Mesendoderm (in vitro differentiated cells): Measurements from ENCODE around the gene TLR7.

Source experiments
- DNase-seq: peaks from one replicate; pipeline ENCODE4 v3.0.0; 2013
- H2AK5ac ChIP-seq: 2 replicates; pipeline ENCODE4 v1.6.1; 2013; ENCODE audit warnings: low read length, inconsistent platforms
- H2BK120ac ChIP-seq: 2 replicates; pipeline ENCODE4 v1.6.1; 2013; ENCODE audit warnings: low read depth, mild to moderate bottlenecking, low read length, moderate library complexity, mixed read lengths
- H2BK15ac ChIP-seq: replicated peaks from 2 replicates; pipeline ENCODE4 v1.6.1; 2013; ENCODE audit warnings: low read depth, mild to moderate bottlenecking, moderate library complexity
- H2BK5ac ChIP-seq: 2 replicates; pipeline ENCODE4 v1.6.1; 2013; ENCODE audit warnings: low read length, inconsistent platforms
- H3K18ac ChIP-seq: 2 replicates; pipeline ENCODE4 v1.6.1; 2013; ENCODE audit warnings: mild to moderate bottlenecking, low read length, mixed read lengths
- H3K23ac ChIP-seq: one replicate; pipeline ENCODE4 v1.6.1; 2013; ENCODE audit warnings: low read length
- H3K27ac ChIP-seq: 2 replicates; pipeline ENCODE4 v1.5.1; 2013; ENCODE audit warnings: low read depth, mild to moderate bottlenecking, inconsistent platforms, low read length, moderate library complexity
- H3K27me3 ChIP-seq: 2 replicates; pipeline ENCODE4 v1.6.1; 2013; ENCODE audit warnings: low read length, control low read depth, mild to moderate bottlenecking, inconsistent platforms; ENCODE audit not compliant: insufficient read depth, poor library complexity
- H3K36me3 ChIP-seq: 2 replicates; pipeline ENCODE4 v1.6.1; 2013; ENCODE audit warnings: low read length, inconsistent platforms; ENCODE audit not compliant: control insufficient read depth, insufficient read depth
- H3K4ac ChIP-seq: one replicate; pipeline ENCODE4 v1.6.1; 2013; ENCODE audit warnings: low read depth, mild to moderate bottlenecking, low read length, moderate library complexity
- H3K4me1 ChIP-seq: 2 replicates; pipeline ENCODE4 v1.6.1; 2013; ENCODE audit warnings: low read depth, low read length, inconsistent platforms; ENCODE audit not compliant: control insufficient read depth
- H3K4me2 ChIP-seq: 2 replicates; pipeline ENCODE4 v1.6.1; 2013; ENCODE audit warnings: low read length
- H3K4me3 ChIP-seq: 2 replicates; pipeline ENCODE4 v1.5.1; 2013; ENCODE audit warnings: mild to moderate bottlenecking, low read length
- H3K56ac ChIP-seq: one replicate; pipeline ENCODE4 v1.6.1; 2013; ENCODE audit warnings: low read length
- H3K79me1 ChIP-seq: 2 replicates; pipeline ENCODE4 v1.6.1; 2013; ENCODE audit warnings: low read length, inconsistent platforms
- H3K79me2 ChIP-seq: 2 replicates; pipeline ENCODE4 v1.6.1; 2013; ENCODE audit warnings: mild to moderate bottlenecking, low read length; ENCODE audit not compliant: control insufficient read depth, insufficient read depth
- H3K9ac ChIP-seq: 2 replicates; pipeline ENCODE4 v1.6.1; 2013; ENCODE audit warnings: low read length, inconsistent platforms
- H4K5ac ChIP-seq: one replicate; pipeline ENCODE4 v1.6.1; 2013; ENCODE audit warnings: low read length
- H4K8ac ChIP-seq: one replicate; pipeline ENCODE4 v1.6.1; 2013; ENCODE audit warnings: low read depth, mild to moderate bottlenecking, control low read depth, low read length, moderate library complexity
- WGBS: extraction: QIAGEN DNeasy Blood & Tissue Kit; methylation state at CpG from one replicate; pipeline ENCODE4 v1.1.7; 2013; ENCODE audit warnings: low lambda C conversion rate, missing lambda C conversion rate; ENCODE audit not compliant: insufficient coverage; ENCODE audit errors: extremely low coverage; 5-methylcytosine and 5-hydroxymethylcytosine counted together

Gene TLR7

GRCh38 chrX:12910423-12911121 lies 43.7 kb downstream of the TLR7 start:
- Histone ChIP-seq H3K27ac (no peak overlapping the region), H3K18ac (no peak overlapping the region), H4K5ac (no peak overlapping the region), H4K8ac (no peak overlapping the region), H3K79me2 (no peaks in the 10 kb centered on the region), H2BK5ac (no peak overlapping the region), H3K4me2 (no peak overlapping the region), H3K4me1 (no peaks in the 10 kb centered on the region), H2BK15ac (no peak overlapping the region), H3K79me1 (no peaks in the 10 kb centered on the region), H3K23ac (no peak overlapping the region), H3K4ac (no peak overlapping the region), H3K27me3 (no peaks in the 10 kb centered on the region), H3K4me3 (no peak overlapping the region), H3K56ac (no peak overlapping the region), H3K9ac (no peak overlapping the region), H3K36me3 (no peaks in the 10 kb centered on the region), H2BK120ac (no peak overlapping the region), H2AK5ac (no peak overlapping the region)
- WGBS = no CpG with 5 or more reads among the region's 10 CpGs
- DNase-seq = no peak

GRCh38 chrX:12911122-12911470 lies 44.2 kb downstream of the TLR7 start:
- no peak overlapping the region for H3K18ac ChIP-seq
- H3K4me2 ChIP-seq = no peak overlapping the region
- H3K23ac ChIP-seq = no peak overlapping the region
- no peak overlapping the region for H3K9ac ChIP-seq
- DNase-seq = no peak
- no peak overlapping the region for H3K4ac ChIP-seq
- no peaks in the 10 kb centered on the region for H3K4me1 ChIP-seq
- no CpG with 5 or more reads among the region's 2 CpGs for WGBS
- no peak overlapping the region for H3K4me3 ChIP-seq
- H2BK15ac ChIP-seq = no peak overlapping the region
- H4K5ac ChIP-seq = no peak overlapping the region
- H3K56ac ChIP-seq = no peak overlapping the region
- H4K8ac ChIP-seq = no peak overlapping the region
- no peaks in the 10 kb centered on the region for H3K27me3 ChIP-seq
- H3K79me1 ChIP-seq = no peaks in the 10 kb centered on the region
- H3K27ac ChIP-seq = no peak overlapping the region
- H2BK120ac ChIP-seq = no peak overlapping the region
- H3K36me3 ChIP-seq = no peaks in the 10 kb centered on the region
- no peak overlapping the region for H2AK5ac ChIP-seq
- H2BK5ac ChIP-seq = no peak overlapping the region
- H3K79me2 ChIP-seq = no peaks in the 10 kb centered on the region

GRCh38 chrX:12912791-12913482 lies 46.1 kb downstream of the TLR7 start:
- H2BK15ac ChIP-seq = no peak overlapping the region
- no peak overlapping the region for H3K18ac ChIP-seq
- no peak overlapping the region for H3K4ac ChIP-seq
- no peaks in the 10 kb centered on the region for H3K79me2 ChIP-seq
- no peak overlapping the region for H3K4me3 ChIP-seq
- H3K27me3 ChIP-seq = no peaks in the 10 kb centered on the region
- H3K79me1 ChIP-seq = no peaks in the 10 kb centered on the region
- H3K23ac ChIP-seq = no peak overlapping the region
- H3K27ac ChIP-seq = no peak overlapping the region
- no peak overlapping the region for H2AK5ac ChIP-seq
- H3K9ac ChIP-seq = no peak overlapping the region
- H2BK5ac ChIP-seq = no peak overlapping the region
- H4K5ac ChIP-seq = no peak overlapping the region
- no peak overlapping the region for H3K56ac ChIP-seq
- DNase-seq = no peak
- no peak overlapping the region for H2BK120ac ChIP-seq
- no peak overlapping the region for H4K8ac ChIP-seq
- no peak overlapping the region for H3K4me2 ChIP-seq
- WGBS = no CpG with 5 or more reads among the region's 5 CpGs
- H3K4me1 ChIP-seq = no peaks in the 10 kb centered on the region
- H3K36me3 ChIP-seq = no peaks in the 10 kb centered on the region

GRCh38 chrX:12917753-12918152 lies 50.9 kb downstream of the TLR7 start:
- Histone ChIP-seq H3K4me1 (no peaks in the 10 kb centered on the region), H2BK5ac (no peak overlapping the region), H3K4me2 (no peak overlapping the region), H3K56ac (no peak overlapping the region), H3K36me3 (no peaks in the 10 kb centered on the region), H2BK15ac (no peak overlapping the region), H3K4me3 (no peak overlapping the region), H4K8ac (no peak overlapping the region), H3K9ac (no peak overlapping the region), H2AK5ac (no peak overlapping the region), H3K18ac (no peak overlapping the region), H4K5ac (no peak overlapping the region), H2BK120ac (no peak overlapping the region), H3K23ac (no peak overlapping the region), H3K79me2 (no peaks in the 10 kb centered on the region), H3K4ac (no peak overlapping the region), H3K27ac (no peak overlapping the region), H3K27me3 (no peaks in the 10 kb centered on the region), H3K79me1 (no peaks in the 10 kb centered on the region)
- DNase-seq = no peak
- no CpG with 5 or more reads among the region's 2 CpGs for WGBS

- Histone ChIP-seq H3K36me3 (no peaks in the 10 kb centered on the region), H3K4me2 (no peak overlapping the region), H3K4me1 (no peaks in the 10 kb centered on the region), H3K4ac (no peak overlapping the region), H4K8ac (no peak overlapping the region), H3K27ac (no peak overlapping the region), H4K5ac (no peak overlapping the region), H3K79me2 (no peaks in the 10 kb centered on the region), H3K9ac (no peak overlapping the region), H3K27me3 (no peaks in the 10 kb centered on the region), H3K18ac (no peak overlapping the region), H2BK120ac (no peak overlapping the region), H2AK5ac (no peak overlapping the region), H3K56ac (no peak overlapping the region), H2BK15ac (no peak overlapping the region), H3K23ac (no peak overlapping the region), H3K79me1 (no peaks in the 10 kb centered on the region), H2BK5ac (no peak overlapping the region), H3K4me3 (no peak overlapping the region)
- WGBS = no CpG with 5 or more reads among the region's 10 CpGs
- no peak for DNase-seq
Observed at GRCh38 chrX:12919051-12919450, 52.2 kb downstream of the TLR7 start.

GRCh38 chrX:12919620-12920019 lies 52.7 kb downstream of the TLR7 start:
- Histone ChIP-seq H3K4me1 (no peaks in the 10 kb centered on the region), H3K36me3 (no peaks in the 10 kb centered on the region), H3K4ac (no peak overlapping the region), H2BK15ac (no peak overlapping the region), H3K9ac (no peak overlapping the region), H3K18ac (no peak overlapping the region), H3K27ac (no peak overlapping the region), H2AK5ac (no peak overlapping the region), H3K56ac (no peak overlapping the region), H4K8ac (no peak overlapping the region), H3K79me2 (no peaks in the 10 kb centered on the region), H2BK5ac (no peak overlapping the region), H3K79me1 (no peaks in the 10 kb centered on the region), H2BK120ac (no peak overlapping the region), H3K4me3 (no peak overlapping the region), H4K5ac (no peak overlapping the region), H3K23ac (no peak overlapping the region), H3K4me2 (no peak overlapping the region), H3K27me3 (no peaks in the 10 kb centered on the region)
- DNase-seq = no peak
- no CpG with 5 or more reads among the region's 8 CpGs for WGBS
